ENCODE data around the gene DYRK4.

GRCh38 chr12:4603421-4603820 lies 41.4 kb downstream of the DYRK4 start:
- no peak for TF ChIP-seq CTCF (IDR thresholded peaks at IDR 0.05 in 4 of 5, conservative IDR thresholded peaks at IDR 0.05 in 1 of 5)
- TF ChIP-seq POLR2A (IDR thresholded peaks at IDR 0.05) = no peak

Data from gastrocnemius medialis (tissue), 4 donors.